HG02870 (cell line): ENCODE data around the gene RFT1.
A peak's percentile ranks its signal among the peaks of the same experiment; 100 is the strongest.
"Not testable (repeated sequence)": the region's sequence is repeated elsewhere in the genome, so short reads cannot be mapped to it uniquely, and the experiment has no call there.

ENCODE experiments used
- ATAC-seq: cut with Tn5 transposase; IDR thresholded peaks from one replicate; pipeline ENCODE4 v1.9.1; 2021; ENCODE audit warnings: mild to moderate bottlenecking, moderate library complexity; ENCODE audit not compliant: unreplicated experiment

RFT1 gene

GRCh38 chr3:53072653-53073552, 57.3 kb downstream of the RFT1 start:
- ATAC-seq: peak; percentile 86

- no peak for ATAC-seq
These were observed 58.3 kb downstream of the RFT1 start for GRCh38 chr3:53071882-53072431.

GRCh38 chr3:53069422-53070068, 60.7 kb downstream of the RFT1 start:
- ATAC-seq: no peak

- no peak for ATAC-seq
These were observed 62.1 kb downstream of the RFT1 start for GRCh38 chr3:53068176-53068575.

- ATAC-seq: no peak
These were observed 62.7 kb downstream of the RFT1 start for GRCh38 chr3:53067567-53067966.

- no peak for ATAC-seq
These were observed 64.3 kb downstream of the RFT1 start for GRCh38 chr3:53065841-53066480.

- ATAC-seq: no peak
These were observed 67.3 kb downstream of the RFT1 start for GRCh38 chr3:53062905-53063304.

- no peak for ATAC-seq
These were observed 73.8 kb downstream of the RFT1 start for GRCh38 chr3:53056442-53056841.

- not testable (repeated sequence) for ATAC-seq
These were observed 76.0 kb downstream of the RFT1 start for GRCh38 chr3:53054233-53054632.

- no peak for ATAC-seq
These were observed 78.3 kb downstream of the RFT1 start for GRCh38 chr3:53051929-53052328.

- no peak for ATAC-seq
These were observed 80.2 kb downstream of the RFT1 start for GRCh38 chr3:53049987-53050386.

- ATAC-seq: no peak
These were observed 83.8 kb downstream of the RFT1 start for GRCh38 chr3:53046171-53047170.

- ATAC-seq: no peak
These were observed 84.6 kb downstream of the RFT1 start, which contains the start of gene SFMBT1 for GRCh38 chr3:53045518-53046170. SFMBT1 (minus strand) TSS chr3:53046073; CDS start chr3:52969128, 76,945 bp downstream.

- peak; percentile 34 for ATAC-seq
These were observed 85.3 kb downstream of the RFT1 start for GRCh38 chr3:53044711-53045517.

GRCh38 chr3:53044371-53044710, 85.9 kb downstream of the RFT1 start:
- ATAC-seq: no peak

- no peak for ATAC-seq
These were observed 86.5 kb downstream of the RFT1 start for GRCh38 chr3:53043738-53044137.

GRCh38 chr3:53042651-53043050, 87.6 kb downstream of the RFT1 start:
- no peak for ATAC-seq

- ATAC-seq: no peak
These were observed 89.8 kb downstream of the RFT1 start for GRCh38 chr3:53040351-53040820.

GRCh38 chr3:53039376-53039752, 90.9 kb downstream of the RFT1 start:
- no peak for ATAC-seq
